Measurements from ENCODE around the gene PARD3B.

Gene PARD3B

GRCh38 chr2:205461678-205462665 lies 916.7 kb downstream of the PARD3B start:
- ATAC-seq (ENCODE audit: insufficient read depth, low read depth) (no peak), DNase-seq (no peak)
- Histone ChIP-seq H2AFZ (ENCODE audit: low read depth, low read length) (no peak overlapping the region), H3K4me2 (ENCODE audit: insufficient read depth, low read length) (no peak overlapping the region), H3K9ac (ENCODE audit: low read depth, low read length) (no peak overlapping the region), H3K9me3 (ENCODE audit: insufficient read depth, low read length, severe bottlenecking) (no peaks in the 10 kb centered on the region), H3K27me3 (ENCODE audit: insufficient read depth, low read length, poor library complexity) (peaks cover 3% of the 10 kb centered on the region), H3K27ac (ENCODE audit: low read length) (no peak overlapping the region), H3K36me3 (ENCODE audit: insufficient read depth, low read length) (no peaks in the 10 kb centered on the region), H4K20me1 (ENCODE audit: insufficient read depth, low read length) (no peaks in the 10 kb centered on the region), H3K4me1 (ENCODE audit: insufficient read depth, low read length) (no peaks in the 10 kb centered on the region), H3K79me2 (ENCODE audit: insufficient read depth, low read length) (no peaks in the 10 kb centered on the region), H3K4me3 (ENCODE audit: low read depth in 1 of 2, low read length in 2 of 2) (no peak overlapping the region)
- no peak for TF ChIP-seq EZH2 (IDR thresholded peaks at IDR 0.05; ENCODE audit: borderline replicate concordance, low read depth, low read length, severe bottlenecking)
- no peak for TF ChIP-seq CTCF (IDR thresholded peaks at IDR 0.05; ENCODE audit: borderline replicate concordance, extremely low read depth, low read length, poor library complexity, severe bottlenecking)

DNA sequence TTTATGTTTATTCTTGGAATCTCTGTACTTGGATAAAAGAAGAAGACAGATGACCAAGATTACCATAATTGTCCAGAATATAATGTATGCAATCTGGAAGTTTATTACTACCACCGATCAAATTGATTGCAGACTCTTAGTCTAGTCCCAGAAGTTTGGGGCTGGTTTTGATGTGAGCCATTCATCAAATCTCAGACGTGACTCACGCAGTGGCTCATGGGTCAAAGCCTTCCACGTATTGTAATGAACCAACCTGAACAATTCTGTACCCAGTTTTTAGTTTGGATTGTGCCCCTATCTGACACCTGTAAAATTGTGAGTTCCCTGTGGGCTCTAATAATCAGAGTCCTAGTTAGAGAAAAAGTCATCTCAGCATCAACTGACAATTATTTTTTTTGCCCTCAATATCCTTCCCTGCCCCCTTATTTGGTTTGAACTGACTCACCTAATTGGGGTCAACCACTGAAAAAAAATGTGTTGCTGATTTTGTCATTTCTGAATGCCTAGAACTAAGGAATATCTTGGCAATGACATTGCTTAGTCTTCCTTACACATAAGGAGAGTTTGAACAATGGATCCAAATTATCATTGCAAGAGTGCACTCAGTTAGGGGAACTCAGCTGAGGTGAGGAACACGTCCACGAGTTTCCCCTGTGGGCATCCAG lies 917.5 kb downstream of the PARD3B start:
- Histone ChIP-seq H3K9ac (ENCODE audit: low read depth, low read length) (no peak overlapping the region), H2AFZ (ENCODE audit: low read depth, low read length) (no peak overlapping the region), H3K27ac (ENCODE audit: low read length) (no peak overlapping the region), H3K4me2 (ENCODE audit: insufficient read depth, low read length) (no peak overlapping the region), H3K4me3 (ENCODE audit: low read depth in 1 of 2, low read length in 2 of 2) (no peak overlapping the region), H3K79me2 (ENCODE audit: insufficient read depth, low read length) (no peaks in the 10 kb centered on the region), H3K36me3 (ENCODE audit: insufficient read depth, low read length) (no peaks in the 10 kb centered on the region), H3K9me3 (ENCODE audit: insufficient read depth, low read length, severe bottlenecking) (no peaks in the 10 kb centered on the region), H3K4me1 (ENCODE audit: insufficient read depth, low read length) (no peaks in the 10 kb centered on the region), H3K27me3 (ENCODE audit: insufficient read depth, low read length, poor library complexity) (peaks cover 3% of the 10 kb centered on the region), H4K20me1 (ENCODE audit: insufficient read depth, low read length) (no peaks in the 10 kb centered on the region)
- no peak for DNase-seq
- TF ChIP-seq CTCF (IDR thresholded peaks at IDR 0.05; ENCODE audit: borderline replicate concordance, extremely low read depth, low read length, poor library complexity, severe bottlenecking) (no peak), EZH2 (IDR thresholded peaks at IDR 0.05; ENCODE audit: borderline replicate concordance, low read depth, low read length, severe bottlenecking) (no peak)
- ATAC-seq (ENCODE audit: insufficient read depth, low read depth) = no peak

DNA sequence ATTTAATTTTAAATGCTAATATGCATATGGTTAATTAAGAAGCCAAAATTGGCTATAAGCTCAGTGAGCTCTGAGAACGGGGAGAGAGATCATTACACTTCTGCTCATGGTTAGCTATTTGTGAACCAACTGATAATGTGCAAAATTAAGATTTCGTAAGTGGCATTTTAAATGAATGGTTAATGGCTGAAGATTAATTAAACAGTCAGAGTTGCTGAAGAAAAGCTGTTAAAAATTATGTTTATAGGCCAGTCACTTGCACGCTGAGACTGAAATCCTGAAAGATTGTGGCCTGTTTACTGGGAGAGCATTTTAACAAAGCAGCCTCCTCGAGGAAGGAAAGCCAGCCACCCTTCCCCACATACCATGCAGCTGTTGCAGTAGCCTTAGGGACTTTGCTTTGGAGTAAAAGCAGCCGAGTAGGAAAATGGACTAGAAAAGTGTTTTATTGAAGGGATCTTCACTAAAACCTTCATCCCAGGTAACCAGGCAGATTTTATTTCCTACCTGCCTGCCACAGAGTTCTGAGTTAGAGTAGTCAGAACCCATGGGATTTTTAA lies 918.3 kb downstream of the PARD3B start:
- TF ChIP-seq EZH2 (IDR thresholded peaks at IDR 0.05; ENCODE audit: borderline replicate concordance, low read depth, low read length, severe bottlenecking) (no peak), CTCF (IDR thresholded peaks at IDR 0.05; ENCODE audit: borderline replicate concordance, extremely low read depth, low read length, poor library complexity, severe bottlenecking) (no peak)
- H3K27me3 ChIP-seq (ENCODE audit: insufficient read depth, low read length, poor library complexity) = peaks cover 3% of the 10 kb centered on the region
- no peaks in the 10 kb centered on the region for H3K9me3 ChIP-seq (ENCODE audit: insufficient read depth, low read length, severe bottlenecking)
- H3K79me2 ChIP-seq (ENCODE audit: insufficient read depth, low read length) = no peaks in the 10 kb centered on the region
- no peak overlapping the region for H3K4me2 ChIP-seq (ENCODE audit: insufficient read depth, low read length)
- ATAC-seq (ENCODE audit: insufficient read depth, low read depth) (no peak), DNase-seq (no peak)
- no peaks in the 10 kb centered on the region for H4K20me1 ChIP-seq (ENCODE audit: insufficient read depth, low read length)
- H3K36me3 ChIP-seq (ENCODE audit: insufficient read depth, low read length) = no peaks in the 10 kb centered on the region
- no peak overlapping the region for H2AFZ ChIP-seq (ENCODE audit: low read depth, low read length)
- no peaks in the 10 kb centered on the region for H3K4me1 ChIP-seq (ENCODE audit: insufficient read depth, low read length)
- H3K27ac ChIP-seq (ENCODE audit: low read length) = no peak overlapping the region
- no peak overlapping the region for H3K9ac ChIP-seq (ENCODE audit: low read depth, low read length)
- no peak overlapping the region for H3K4me3 ChIP-seq (ENCODE audit: low read depth in 1 of 2, low read length in 2 of 2)

Measured in DND-41 (cell line).